SH-SY5Y (cell line): Measurements from ENCODE around the gene CCL17.

Experiments
- GATA2 ChIP-seq: IDR thresholded peaks from 2 replicates; pipeline ENCODE4 v1.6.1; 2011; ENCODE audit warnings: mild to moderate bottlenecking, low read depth, low read length
- GATA3 ChIP-seq: IDR thresholded peaks from 2 replicates; pipeline ENCODE4 v1.6.1; 2011; ENCODE audit warnings: low read depth, mild to moderate bottlenecking, low read length, moderate library complexity

DNA sequence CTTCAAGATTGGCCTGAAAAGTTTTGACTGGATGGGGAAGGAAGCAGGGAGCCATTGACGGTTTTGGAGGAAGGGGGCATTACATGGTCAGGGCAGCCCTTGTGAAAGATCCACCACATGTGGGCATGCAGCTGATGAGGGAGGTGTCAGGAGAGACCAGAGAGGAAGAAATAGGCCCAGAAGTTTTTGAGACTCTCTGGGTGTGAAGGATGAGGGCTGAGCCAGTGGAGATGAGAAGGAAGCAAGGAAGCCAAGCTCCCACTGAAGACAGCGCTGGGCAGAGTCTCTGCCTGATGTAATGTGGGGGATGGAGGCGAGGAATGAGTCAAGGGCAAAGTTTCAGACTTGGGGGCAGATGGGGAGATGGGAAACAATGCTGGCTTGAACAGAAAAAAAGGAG, 530 bp downstream of the CCL17 start:
- TF ChIP-seq GATA2: no peak
- no peak for TF ChIP-seq GATA3
